Measurements from ENCODE around the gene TMEM72.

DNA sequence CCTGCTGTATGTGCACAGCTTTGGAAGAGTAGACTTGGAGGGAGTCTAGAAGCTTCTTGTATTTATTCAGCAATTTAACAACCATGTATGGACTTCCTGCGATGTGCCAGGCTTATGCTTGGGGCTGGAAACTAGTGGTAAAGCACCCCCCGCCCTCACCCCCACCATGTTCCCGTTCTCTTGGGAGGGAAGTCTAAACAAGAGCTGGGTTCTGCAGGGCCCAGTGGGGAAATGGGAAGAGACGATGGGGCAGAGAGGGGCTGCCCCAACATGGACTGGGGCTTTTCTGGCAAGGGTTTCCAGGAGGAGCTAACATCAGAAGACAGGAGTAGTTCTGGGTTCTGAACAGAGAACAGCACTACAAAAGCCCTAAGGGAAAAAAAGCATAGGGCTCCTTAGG, 56.5 kb downstream of the TMEM72 start:
- TF ChIP-seq, protein P1, sequence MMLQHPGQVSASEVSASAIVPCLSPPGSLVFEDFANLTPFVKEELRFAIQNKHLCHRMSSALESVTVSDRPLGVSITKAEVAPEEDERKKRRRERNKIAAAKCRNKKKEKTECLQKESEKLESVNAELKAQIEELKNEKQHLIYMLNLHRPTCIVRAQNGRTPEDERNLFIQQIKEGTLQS (CRISPR knock-in tag; IDR thresholded peaks at IDR 0.05): no peak
- TF ChIP-seq HMG20B (CRISPR knock-in tag; conservative IDR thresholded peaks at IDR 0.05): no peak
- TF ChIP-seq, protein P2, sequence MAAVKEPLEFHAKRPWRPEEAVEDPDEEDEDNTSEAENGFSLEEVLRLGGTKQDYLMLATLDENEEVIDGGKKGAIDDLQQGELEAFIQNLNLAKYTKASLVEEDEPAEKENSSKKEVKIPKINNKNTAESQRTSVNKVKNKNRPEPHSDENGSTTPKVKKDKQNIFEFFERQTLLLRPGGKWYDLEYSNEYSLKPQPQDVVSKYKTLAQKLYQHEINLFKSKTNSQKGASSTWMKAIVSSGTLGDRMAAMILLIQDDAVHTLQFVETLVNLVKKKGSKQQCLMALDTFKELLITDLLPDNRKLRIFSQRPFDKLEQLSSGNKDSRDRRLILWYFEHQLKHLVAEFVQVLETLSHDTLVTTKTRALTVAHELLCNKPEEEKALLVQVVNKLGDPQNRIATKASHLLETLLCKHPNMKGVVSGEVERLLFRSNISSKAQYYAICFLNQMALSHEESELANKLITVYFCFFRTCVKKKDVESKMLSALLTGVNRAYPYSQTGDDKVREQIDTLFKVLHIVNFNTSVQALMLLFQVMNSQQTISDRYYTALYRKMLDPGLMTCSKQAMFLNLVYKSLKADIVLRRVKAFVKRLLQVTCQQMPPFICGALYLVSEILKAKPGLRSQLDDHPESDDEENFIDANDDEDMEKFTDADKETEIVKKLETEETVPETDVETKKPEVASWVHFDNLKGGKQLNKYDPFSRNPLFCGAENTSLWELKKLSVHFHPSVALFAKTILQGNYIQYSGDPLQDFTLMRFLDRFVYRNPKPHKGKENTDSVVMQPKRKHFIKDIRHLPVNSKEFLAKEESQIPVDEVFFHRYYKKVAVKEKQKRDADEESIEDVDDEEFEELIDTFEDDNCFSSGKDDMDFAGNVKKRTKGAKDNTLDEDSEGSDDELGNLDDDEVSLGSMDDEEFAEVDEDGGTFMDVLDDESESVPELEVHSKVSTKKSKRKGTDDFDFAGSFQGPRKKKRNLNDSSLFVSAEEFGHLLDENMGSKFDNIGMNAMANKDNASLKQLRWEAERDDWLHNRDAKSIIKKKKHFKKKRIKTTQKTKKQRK (IDR thresholded peaks at IDR 0.05; ENCODE audit: low read length): no peak
- TF ChIP-seq POLR2A (IDR thresholded peaks at IDR 0.05; ENCODE audit: insufficient read depth in 1 of 2, low read depth in 2 of 2, low read length in 2 of 2): no peak
- no peak for TF ChIP-seq EP300 (IDR thresholded peaks at IDR 0.05; ENCODE audit: low read depth in 2 of 2, low read length in 2 of 2)
- no peak for TF ChIP-seq EP300 (CRISPR knock-in tag; IDR thresholded peaks at IDR 0.05; ENCODE audit: borderline replicate concordance)
- TF ChIP-seq ZNF264 (CRISPR knock-in tag; IDR thresholded peaks at IDR 0.05): no peak
- TF ChIP-seq EZH2 (conservative IDR thresholded peaks at IDR 0.05; ENCODE audit: low read depth, low read length): no peak
- no peak for TF ChIP-seq THAP11 (CRISPR knock-in tag; IDR thresholded peaks at IDR 0.05)
